ENCODE measurements around the gene GTF2F1.
"Not testable (repeated sequence)": the region's sequence is repeated elsewhere in the genome, so short reads cannot be mapped to it uniquely, and the experiment has no call there.

Gene GTF2F1

DNA sequence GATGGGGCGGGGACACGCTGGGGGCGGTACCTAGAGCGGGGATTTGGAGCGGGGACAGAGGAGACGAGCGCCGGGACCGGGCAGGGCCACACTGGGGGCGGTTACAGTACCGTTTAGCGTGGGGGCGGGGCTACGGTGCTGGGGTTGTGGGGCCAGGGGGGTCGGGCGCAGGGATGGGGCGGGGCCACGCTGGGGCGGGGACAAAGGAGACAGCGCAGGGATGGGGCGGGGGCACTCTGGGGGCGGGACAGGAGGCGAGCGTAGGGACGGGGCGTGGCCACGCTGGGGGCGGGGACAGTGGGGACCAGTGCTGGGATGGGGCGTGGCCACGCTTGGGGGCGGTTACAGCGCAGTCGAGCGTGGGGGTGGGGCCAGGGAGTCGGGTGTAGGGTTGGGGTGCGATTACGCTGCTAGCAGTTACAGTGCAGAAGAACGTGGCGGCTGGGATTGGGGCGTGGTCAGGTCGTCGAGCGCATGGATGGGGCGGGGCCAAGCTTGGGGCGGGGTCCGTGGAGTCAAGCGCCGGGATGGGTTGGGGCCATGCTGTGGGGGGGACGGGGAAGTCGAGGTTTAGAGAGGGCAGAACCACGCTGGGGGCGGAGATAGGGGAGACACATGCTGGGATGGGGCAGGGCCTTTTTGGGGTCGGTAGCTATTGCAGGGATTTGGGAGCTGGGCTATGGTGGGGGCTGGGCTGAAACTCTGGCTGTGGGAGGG is 19.7 kb downstream of the GTF2F1 start:
- DNase-seq (ENCODE audit: low read depth) = peak; percentile 91
- TF ChIP-seq, protein P1, sequence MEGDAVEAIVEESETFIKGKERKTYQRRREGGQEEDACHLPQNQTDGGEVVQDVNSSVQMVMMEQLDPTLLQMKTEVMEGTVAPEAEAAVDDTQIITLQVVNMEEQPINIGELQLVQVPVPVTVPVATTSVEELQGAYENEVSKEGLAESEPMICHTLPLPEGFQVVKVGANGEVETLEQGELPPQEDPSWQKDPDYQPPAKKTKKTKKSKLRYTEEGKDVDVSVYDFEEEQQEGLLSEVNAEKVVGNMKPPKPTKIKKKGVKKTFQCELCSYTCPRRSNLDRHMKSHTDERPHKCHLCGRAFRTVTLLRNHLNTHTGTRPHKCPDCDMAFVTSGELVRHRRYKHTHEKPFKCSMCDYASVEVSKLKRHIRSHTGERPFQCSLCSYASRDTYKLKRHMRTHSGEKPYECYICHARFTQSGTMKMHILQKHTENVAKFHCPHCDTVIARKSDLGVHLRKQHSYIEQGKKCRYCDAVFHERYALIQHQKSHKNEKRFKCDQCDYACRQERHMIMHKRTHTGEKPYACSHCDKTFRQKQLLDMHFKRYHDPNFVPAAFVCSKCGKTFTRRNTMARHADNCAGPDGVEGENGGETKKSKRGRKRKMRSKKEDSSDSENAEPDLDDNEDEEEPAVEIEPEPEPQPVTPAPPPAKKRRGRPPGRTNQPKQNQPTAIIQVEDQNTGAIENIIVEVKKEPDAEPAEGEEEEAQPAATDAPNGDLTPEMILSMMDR (IDR thresholded peaks at IDR 0.05; ENCODE audit: low read depth, low read length, missing control alignments) = no peak
- H3K4me3 ChIP-seq (ENCODE audit: low read depth, low read length) = peak overlapping the region; percentile 73

DNA sequence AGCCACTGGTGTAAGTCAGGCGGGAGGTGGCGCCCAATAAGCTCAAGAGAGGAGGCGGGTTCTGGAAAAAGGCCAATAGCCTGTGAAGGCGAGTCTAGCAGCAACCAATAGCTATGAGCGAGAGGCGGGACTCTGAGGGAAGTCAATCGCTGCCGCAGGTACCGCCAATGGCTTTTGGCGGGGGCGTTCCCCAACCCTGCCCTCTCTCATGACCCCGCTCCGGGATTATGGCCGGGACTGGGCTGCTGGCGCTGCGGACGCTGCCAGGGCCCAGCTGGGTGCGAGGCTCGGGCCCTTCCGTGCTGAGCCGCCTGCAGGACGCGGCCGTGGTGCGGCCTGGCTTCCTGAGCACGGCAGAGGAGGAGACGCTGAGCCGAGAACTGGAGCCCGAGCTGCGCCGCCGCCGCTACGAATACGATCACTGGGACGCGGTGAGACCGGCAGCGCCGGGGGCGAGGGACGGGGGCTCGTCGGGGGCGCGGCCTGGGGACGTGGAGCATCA is 20.3 kb downstream of the GTF2F1 start, which contains the start of gene ALKBH7:
Gene ALKBH7, plus strand, starts transcription at position 201 of the 502 bp plus-strand sequence. Its CDS starts 27 bp downstream, at position 228.
- in situ Hi-C loops (cut with HindIII; ENCODE audit: low sequenced_read_pairs) = no loop called here
- TF ChIP-seq, protein P1 (IDR thresholded peaks at IDR 0.05; ENCODE audit: low read depth, low read length, missing control alignments) = no peak
- peak within 1 kb of the TSS; percentile 73 for H3K4me3 ChIP-seq (ENCODE audit: low read depth, low read length)
- DNase-seq (ENCODE audit: low read depth) = peak; percentile 100

More for the DNA sequence above, 19.7 kb downstream of the GTF2F1 start:
- in situ Hi-C loops (cut with HindIII; ENCODE audit: low sequenced_read_pairs) = no loop called here

DNA sequence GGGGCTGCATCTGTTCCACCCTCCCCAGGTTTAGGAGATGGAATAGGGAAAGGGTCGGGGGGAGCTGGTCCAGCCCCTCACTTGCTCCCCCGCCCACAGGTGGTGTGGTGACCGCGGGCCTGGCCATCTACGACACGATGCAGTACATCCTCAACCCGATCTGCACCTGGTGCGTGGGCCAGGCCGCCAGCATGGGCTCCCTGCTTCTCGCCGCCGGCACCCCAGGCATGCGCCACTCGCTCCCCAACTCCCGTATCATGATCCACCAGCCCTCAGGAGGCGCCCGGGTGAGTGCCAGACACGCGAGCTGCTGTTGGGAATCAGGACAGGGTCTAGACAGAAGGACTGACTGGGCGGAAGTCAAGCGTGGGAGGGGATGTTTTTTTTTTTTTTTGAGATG is 28.6 kb downstream of the GTF2F1 start:
- TF ChIP-seq, protein P1 (IDR thresholded peaks at IDR 0.05; ENCODE audit: low read depth, low read length, missing control alignments) = no peak
- DNase-seq (ENCODE audit: low read depth) = no peak
- H3K4me3 ChIP-seq (ENCODE audit: low read depth, low read length) = no peak overlapping the region
- in situ Hi-C loops (cut with HindIII; ENCODE audit: low sequenced_read_pairs) = no loop called here

DNA sequence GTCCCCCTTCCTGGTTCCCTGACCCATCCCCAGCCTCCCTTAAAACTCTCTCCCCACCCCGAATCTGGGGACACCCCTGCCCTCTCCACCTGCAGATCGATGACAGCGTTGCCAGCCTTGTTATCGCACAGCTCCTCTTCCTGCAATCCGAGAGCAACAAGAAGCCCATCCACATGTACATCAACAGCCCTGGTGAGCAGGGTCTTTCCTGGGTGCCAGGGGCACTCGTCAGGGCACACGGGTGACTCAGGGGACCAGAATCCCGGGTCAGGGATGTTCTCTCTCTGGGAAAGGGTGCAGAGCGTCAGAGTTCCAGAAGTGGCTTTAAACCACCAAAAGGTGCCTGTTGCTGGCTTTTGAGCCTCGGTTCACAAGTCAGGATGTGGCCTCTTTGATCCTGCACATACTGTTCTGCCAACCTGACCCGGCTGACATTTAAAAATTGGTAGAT is 30.6 kb downstream of the GTF2F1 start:
- TF ChIP-seq, protein P1 (IDR thresholded peaks at IDR 0.05; ENCODE audit: low read depth, low read length, missing control alignments) = no peak
- H3K4me3 ChIP-seq (ENCODE audit: low read depth, low read length) = peak overlapping the region; percentile 59
- in situ Hi-C loops (cut with HindIII; ENCODE audit: low sequenced_read_pairs) = no loop called here
- no peak for DNase-seq (ENCODE audit: low read depth)

DNA sequence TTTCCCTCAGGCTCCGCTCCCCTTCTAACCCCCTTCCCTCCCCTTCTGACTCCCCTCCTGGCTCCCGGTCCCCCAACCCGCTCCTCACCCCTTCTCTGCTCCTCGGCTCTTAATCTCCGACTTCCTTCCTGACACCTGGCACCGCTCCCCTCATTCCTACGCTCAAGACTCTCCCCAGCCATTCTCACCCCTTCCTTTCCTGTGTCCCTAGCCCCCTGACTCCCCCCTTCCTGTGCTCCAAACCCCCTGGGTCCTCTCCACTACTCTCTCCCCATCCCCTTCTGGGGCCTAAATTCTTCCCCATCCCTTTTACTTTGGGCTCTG is 31.0 kb downstream of the GTF2F1 start:
- TF ChIP-seq, protein P1 (IDR thresholded peaks at IDR 0.05; ENCODE audit: low read depth, low read length, missing control alignments) = no peak
- peak overlapping the region; percentile 59 for H3K4me3 ChIP-seq (ENCODE audit: low read depth, low read length)
- in situ Hi-C loops (cut with HindIII; ENCODE audit: low sequenced_read_pairs) = no loop called here
- DNase-seq (ENCODE audit: low read depth) = no peak

DNA sequence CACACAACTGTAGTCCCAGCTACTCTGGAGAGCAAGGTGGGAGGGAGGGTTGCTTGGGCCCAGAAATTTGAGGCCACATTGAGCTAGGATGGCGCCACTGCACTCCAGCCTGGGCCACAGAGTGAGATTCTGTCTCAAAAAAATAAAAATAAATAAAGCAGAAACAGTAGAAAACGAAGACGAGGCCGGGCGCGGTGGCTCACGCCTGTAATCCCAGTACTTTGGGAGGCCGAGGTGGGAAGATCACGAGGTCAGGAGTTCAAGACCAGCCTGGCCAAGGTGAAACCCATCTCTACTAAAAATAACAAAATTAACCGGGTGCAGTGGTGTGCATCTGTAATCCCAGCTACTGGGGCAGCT is 32.1 kb downstream of the GTF2F1 start:
- DNase-seq (ENCODE audit: low read depth); in situ Hi-C loops (cut with HindIII; ENCODE audit: low sequenced_read_pairs): not testable (repeated sequence)
- H3K4me3 ChIP-seq (ENCODE audit: low read depth, low read length) = peak overlapping the region; percentile 59

DNA sequence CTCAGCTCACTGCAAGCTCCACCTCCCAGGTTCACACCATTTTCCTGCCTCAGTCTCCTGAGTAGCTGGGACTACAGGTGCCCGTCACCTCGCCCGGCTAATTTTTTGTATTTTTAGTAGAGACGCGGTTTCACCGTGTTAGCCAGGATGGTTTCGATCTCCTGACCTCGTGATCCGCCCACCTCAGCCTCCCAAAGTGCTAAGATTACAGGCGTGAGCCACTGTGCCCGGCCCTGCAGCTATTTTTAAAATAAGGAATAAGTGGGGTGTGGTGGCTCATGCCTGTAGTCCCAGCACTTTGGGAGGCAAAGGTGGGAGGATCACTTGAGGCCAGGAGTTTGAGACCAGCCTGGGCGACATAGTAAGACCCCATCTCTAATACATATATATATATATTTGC is 32.5 kb downstream of the GTF2F1 start:
- DNase-seq (ENCODE audit: low read depth); H3K4me3 ChIP-seq (ENCODE audit: low read depth, low read length); in situ Hi-C loops (cut with HindIII; ENCODE audit: low sequenced_read_pairs): not testable (repeated sequence)
